HCT116 (cell line): ENCODE measurements around the gene NAXE.

ENCODE experiments used
- EZH2 ChIP-seq: fragments of 200-600 bp; sonication (generic); IDR thresholded peaks from 2 replicates; pipeline ENCODE4 v1.6.1; 2017; ENCODE audit warnings: antibody characterized with exemption, mixed run types
- POLR2A ChIP-seq: IDR thresholded peaks from 2 replicates; pipeline ENCODE4 v1.7.0; 2011; ENCODE audit warnings: borderline replicate concordance; ENCODE audit not compliant: insufficient read depth, insufficient read length; ENCODE audit errors: extremely low read depth
- POLR2AphosphoS5 ChIP-seq: IDR thresholded peaks from 2 replicates; pipeline ENCODE4 v1.6.1; 2011; ENCODE audit warnings: mild to moderate bottlenecking, low read depth, low read length, moderate library complexity
- RAD21 ChIP-seq: IDR thresholded peaks from 2 replicates; pipeline ENCODE4 v1.6.1; 2012; ENCODE audit warnings: low read depth, mild to moderate bottlenecking
- REST ChIP-seq: IDR thresholded peaks from 2 replicates; pipeline ENCODE4 v1.6.1; 2012; ENCODE audit warnings: low read depth
- SIN3A ChIP-seq: IDR thresholded peaks from 2 replicates; pipeline ENCODE4 v1.6.1; 2012; ENCODE audit warnings: low read depth
- SP1 ChIP-seq: IDR thresholded peaks from 2 replicates; pipeline ENCODE4 v1.6.1; 2012; ENCODE audit warnings: low read depth
- ZFX ChIP-seq: fragments of 450-650 bp; IDR thresholded peaks from 2 replicates; pipeline ENCODE4 v1.6.1; 2017
- TF ChIP-seq, protein P1 (sequence below), 3 experiments: fragments of 200-600 bp in 1 of 3; sonication (generic) in 1 of 3; IDR thresholded peaks in 2 of 3; conservative IDR thresholded peaks in 1 of 3; 2 replicates each; pipeline ENCODE4 v1.5.1; 2012 to 2017; ENCODE audit warnings: low read depth in 2 of 3, low read length in 2 of 3, antibody characterized with exemption in 1 of 3, borderline replicate concordance in 1 of 3, control low read depth in 1 of 3, mild to moderate bottlenecking in 1 of 3, mixed read lengths in 1 of 3, mixed run types in 1 of 3, moderate library complexity in 1 of 3; ENCODE audit not compliant: insufficient read depth in 1 of 3

DNA sequence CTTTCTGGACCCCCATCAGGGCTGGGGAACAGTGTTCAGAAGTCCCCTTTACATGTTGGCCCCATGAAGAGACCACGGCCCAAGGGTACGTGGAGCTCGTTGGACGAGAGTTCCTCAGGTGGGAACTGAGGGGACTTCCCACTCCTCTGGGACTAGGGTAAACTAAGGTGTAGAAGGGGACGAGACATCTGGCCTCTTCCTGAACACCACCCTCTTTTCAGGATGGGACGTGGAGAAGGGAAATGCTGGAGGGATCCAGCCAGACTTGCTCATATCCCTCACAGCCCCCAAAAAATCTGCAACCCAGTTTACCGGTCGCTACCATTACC, 2.0 kb downstream of the NAXE start:
- TF ChIP-seq REST, result no peak
- no peak for TF ChIP-seq RAD21
- TF ChIP-seq, protein P1, sequence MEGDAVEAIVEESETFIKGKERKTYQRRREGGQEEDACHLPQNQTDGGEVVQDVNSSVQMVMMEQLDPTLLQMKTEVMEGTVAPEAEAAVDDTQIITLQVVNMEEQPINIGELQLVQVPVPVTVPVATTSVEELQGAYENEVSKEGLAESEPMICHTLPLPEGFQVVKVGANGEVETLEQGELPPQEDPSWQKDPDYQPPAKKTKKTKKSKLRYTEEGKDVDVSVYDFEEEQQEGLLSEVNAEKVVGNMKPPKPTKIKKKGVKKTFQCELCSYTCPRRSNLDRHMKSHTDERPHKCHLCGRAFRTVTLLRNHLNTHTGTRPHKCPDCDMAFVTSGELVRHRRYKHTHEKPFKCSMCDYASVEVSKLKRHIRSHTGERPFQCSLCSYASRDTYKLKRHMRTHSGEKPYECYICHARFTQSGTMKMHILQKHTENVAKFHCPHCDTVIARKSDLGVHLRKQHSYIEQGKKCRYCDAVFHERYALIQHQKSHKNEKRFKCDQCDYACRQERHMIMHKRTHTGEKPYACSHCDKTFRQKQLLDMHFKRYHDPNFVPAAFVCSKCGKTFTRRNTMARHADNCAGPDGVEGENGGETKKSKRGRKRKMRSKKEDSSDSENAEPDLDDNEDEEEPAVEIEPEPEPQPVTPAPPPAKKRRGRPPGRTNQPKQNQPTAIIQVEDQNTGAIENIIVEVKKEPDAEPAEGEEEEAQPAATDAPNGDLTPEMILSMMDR (IDR thresholded peaks at IDR 0.05 in 2 of 3, conservative IDR thresholded peaks at IDR 0.05 in 1 of 3; ENCODE audit: borderline replicate concordance in 1 of 3, insufficient read depth in 1 of 3, low read depth in 2 of 3, low read length in 2 of 3), result no peak
- no peak for TF ChIP-seq EZH2
- TF ChIP-seq ZFX, result no peak
- TF ChIP-seq POLR2AphosphoS5, result no peak
- TF ChIP-seq SP1, result no peak
- TF ChIP-seq POLR2A, result no peak
- TF ChIP-seq SIN3A, result no peak
